ENCODE results near the gene CYBA.

CYBA gene

DNA sequence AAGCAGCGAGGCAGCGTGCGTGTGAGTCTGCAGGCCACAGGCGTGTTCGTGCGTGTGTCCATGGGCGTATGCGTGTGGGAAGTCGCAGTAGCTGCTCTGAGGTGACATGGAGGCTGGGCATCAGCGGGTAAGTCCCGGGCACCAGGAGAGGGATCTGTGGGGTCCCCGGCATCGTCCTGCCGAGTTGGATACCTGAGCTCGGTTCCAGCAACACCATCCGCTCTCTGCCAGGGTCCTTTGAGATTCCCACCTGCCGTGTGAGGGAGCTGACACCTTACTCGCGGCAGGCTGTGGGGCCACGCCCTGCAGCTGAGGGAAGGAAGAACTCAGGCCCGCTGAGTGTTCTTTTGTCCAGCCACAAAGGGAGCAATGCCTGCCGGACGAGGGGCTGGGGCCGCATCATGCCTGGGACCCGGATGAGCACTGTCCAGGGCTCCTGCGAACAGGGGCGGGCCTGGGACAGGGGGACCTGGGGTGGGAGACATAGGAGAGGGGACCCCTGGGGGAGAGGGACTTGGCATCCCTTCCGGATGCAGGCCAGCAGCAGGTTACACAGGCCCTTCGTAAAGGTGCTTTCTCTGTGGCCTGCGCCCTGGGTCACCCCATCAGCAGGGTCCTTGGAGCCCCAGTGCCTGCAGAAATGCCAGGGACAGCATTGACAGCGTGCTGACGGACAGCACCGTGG lies 40.4 kb upstream of the CYBA start:
- TF ChIP-seq, protein P1, sequence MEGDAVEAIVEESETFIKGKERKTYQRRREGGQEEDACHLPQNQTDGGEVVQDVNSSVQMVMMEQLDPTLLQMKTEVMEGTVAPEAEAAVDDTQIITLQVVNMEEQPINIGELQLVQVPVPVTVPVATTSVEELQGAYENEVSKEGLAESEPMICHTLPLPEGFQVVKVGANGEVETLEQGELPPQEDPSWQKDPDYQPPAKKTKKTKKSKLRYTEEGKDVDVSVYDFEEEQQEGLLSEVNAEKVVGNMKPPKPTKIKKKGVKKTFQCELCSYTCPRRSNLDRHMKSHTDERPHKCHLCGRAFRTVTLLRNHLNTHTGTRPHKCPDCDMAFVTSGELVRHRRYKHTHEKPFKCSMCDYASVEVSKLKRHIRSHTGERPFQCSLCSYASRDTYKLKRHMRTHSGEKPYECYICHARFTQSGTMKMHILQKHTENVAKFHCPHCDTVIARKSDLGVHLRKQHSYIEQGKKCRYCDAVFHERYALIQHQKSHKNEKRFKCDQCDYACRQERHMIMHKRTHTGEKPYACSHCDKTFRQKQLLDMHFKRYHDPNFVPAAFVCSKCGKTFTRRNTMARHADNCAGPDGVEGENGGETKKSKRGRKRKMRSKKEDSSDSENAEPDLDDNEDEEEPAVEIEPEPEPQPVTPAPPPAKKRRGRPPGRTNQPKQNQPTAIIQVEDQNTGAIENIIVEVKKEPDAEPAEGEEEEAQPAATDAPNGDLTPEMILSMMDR (IDR thresholded peaks at IDR 0.05; ENCODE audit: extremely low read depth, missing control alignments), result no peak
- DNase-seq (ENCODE audit: low spot score), result no peak

DNA sequence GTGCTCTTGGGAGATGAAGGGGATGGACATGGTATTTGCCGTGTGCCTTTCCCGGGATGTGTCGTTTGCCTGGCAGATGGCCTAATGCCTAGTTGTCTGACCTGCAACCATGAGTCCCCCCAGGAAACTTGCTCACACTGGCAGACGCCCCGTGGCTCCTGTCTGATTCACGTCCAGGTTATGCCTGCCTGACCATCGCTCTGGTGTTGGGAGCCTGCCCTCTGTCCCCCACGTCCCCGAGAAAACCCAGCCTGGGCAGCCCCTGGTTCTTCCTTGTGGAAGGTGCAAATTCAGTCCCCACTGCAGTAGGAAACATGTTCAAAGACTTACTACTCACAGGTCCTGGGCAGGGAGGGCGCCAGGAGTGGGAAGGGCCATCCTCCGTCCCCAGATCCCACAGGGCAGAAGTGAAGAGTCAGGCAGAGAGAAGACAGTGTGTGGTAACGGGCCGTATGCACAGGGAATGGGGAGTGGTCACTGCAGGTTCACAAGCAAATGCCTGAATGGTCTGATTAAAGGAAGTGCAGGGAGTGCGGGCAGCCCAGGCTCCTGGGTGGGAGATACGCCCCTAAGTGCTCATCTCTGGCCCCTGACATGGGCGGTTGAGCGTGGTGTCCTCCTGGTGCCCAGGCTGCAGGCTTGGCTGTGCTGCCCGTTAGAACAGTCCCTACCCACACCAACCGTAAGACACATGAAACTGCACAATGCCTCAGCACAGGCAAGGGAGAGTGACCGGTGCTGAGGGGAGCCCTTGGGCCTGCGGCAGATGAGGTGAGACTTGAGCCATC lies 39.7 kb upstream of the CYBA start:
- DNase-seq (ENCODE audit: low spot score), result no peak
- TF ChIP-seq, protein P1 (IDR thresholded peaks at IDR 0.05; ENCODE audit: extremely low read depth, missing control alignments), result no peak

DNA sequence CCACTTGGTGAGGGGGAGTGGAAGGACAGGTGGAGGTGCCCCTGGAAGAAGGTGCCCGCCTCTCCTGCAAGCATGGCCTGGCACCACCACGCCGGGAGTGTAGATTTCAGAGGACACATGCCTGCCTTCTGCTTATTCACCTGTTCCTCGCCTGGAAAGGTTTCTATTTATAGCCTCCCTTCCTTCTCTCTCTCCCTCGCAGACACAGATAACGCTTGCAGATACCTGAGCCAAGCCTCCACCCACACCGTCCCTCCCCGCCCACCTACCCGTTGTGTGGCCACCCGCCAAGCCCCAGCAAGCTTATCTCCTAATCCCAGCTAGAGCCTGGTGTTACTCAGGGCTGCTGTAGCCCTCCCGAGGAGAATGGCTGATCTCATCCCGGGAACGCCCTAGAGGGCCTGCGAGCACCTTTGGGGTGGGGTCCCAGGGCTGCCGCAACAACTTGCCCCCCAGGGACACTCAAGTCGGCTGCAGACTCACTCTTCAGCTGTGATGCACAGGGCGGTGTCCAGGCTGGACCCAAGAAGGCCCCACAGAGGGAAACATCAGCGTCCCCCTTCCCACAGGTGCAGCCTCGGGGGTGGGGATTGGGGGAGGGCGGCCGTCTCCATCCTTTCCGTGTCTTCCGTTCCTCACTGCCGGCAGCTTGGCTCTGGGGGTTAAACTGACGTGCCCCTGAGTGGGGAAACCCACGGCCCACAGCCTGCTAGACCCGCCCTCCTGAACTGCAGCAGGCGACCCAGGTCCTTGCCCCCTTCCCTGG lies 37.3 kb upstream of the CYBA start:
- TF ChIP-seq, protein P1 (IDR thresholded peaks at IDR 0.05; ENCODE audit: extremely low read depth, missing control alignments), result no peak
- no peak for DNase-seq (ENCODE audit: low spot score)

DNA sequence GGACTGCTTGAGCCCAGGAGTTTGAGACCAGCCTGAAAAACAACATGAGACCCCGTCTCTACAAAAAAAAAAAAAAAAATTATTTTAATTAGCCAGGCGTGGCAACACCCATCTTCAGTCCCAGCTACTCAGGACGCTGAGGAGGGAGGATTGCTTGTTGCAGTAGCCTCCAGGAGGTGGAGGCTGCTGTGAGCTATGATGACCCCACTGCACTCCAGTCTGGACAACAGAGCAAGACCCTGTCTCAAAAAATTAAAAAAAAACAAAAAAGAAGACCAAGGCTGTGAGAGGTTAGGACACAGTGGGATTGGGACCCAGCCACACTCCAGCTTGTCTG lies 36.8 kb upstream of the CYBA start:
- no peak for DNase-seq (ENCODE audit: low spot score)
- TF ChIP-seq, protein P1 (IDR thresholded peaks at IDR 0.05; ENCODE audit: extremely low read depth, missing control alignments), result no peak

DNA sequence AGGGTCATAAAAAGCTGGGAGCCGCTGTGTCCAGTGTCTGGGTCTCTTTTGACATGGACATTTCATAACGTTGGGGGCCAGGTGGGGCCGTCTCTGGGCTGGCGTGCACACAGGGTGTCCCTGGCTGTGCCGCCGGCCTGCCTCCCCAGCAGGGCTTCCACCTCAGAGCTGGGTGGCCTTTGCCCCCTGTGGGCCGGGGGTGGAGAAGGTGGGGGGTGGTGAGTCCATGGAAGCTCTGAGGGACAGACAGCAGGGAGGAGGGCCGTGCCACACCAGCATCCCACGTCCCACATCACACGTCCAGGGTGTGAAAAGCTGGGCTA lies 36.4 kb upstream of the CYBA start:
- TF ChIP-seq, protein P1 (IDR thresholded peaks at IDR 0.05; ENCODE audit: extremely low read depth, missing control alignments), result no peak
- DNase-seq (ENCODE audit: low spot score), result no peak

DNA sequence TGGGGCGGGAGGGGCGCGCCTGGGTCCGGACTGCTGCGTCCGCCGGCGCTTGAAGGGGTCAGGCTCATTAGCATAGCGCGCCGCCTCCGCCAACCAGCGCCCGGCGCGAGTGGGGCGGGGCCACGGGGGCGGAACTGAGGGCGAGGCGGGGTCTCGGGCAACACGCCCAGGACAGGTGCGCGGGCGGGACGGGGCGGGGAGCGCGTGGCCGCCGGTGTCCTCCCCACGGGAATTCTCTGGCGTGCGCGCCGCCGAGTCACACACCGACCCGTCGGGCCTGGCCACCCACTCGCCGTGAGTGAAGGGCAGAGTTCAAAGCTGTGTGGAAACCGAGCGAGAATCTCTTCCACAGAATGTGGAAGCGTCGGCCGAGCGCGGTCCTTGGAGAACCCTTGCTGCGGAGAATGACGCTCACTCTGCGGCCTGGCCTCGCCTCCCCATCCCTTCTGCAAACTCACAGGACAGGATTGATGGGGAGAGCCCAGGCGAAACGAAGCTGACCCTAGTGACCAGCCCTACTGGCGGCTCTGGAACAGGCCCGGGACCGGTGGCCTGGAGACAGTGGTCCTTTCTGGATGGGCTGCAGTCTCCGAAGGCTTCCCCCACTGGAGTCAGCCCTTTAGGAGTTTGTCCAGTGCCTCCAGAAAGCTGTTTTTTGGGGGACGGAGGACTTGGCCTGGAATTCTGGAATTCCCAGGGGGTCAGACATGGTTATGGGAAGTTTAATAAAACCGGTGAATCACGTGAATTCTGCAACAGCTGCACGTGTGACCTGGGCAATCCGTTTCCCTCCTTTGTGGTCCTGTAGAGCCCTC lies 35.8 kb upstream of the CYBA start, which contains the start of gene SNAI3:
SNAI3 (minus strand) TSS at position 69 of the 815 bp plus-strand sequence. CDS start 101 bp downstream, outside the sequence.
- TF ChIP-seq, protein P1 (IDR thresholded peaks at IDR 0.05; ENCODE audit: extremely low read depth, missing control alignments), result no peak
- peak; percentile 98 for DNase-seq (ENCODE audit: low spot score)
